Endothelial cell of umbilical vein (primary cell): ENCODE measurements around the gene MTMR11. TPM values are rescaled to one million over a fixed set of nuclear protein-coding genes. Genes with fewer than 3 reads are reported as not detected.
A peak's percentile ranks its signal among the peaks of the same experiment; 100 is the strongest.

ENCODE experiments used
- BruUV-seq: library from RNA; stranded (reverse); fragments of 400-500 nt; replicated peaks from 2 replicates; lab custom pipeline; 2021; lab: Mats Ljungman, UMichigan
- CTCF ChIA-PET: fragments of 300-600, 350-600 bp; sonication (Branson Sonifier 250); formaldehyde crosslinking; loops from one replicate; lab custom pipeline; 2021; ENCODE audit warnings: antibody characterized with exemption, inconsistent platforms; lab: Charles Lee
- POLR2A ChIA-PET: fragments of 300-600, 350-600 bp; sonication (Branson Sonifier 250); formaldehyde crosslinking; loops from one replicate; lab custom pipeline; 2021; ENCODE audit warnings: antibody characterized with exemption, inconsistent platforms; lab: Charles Lee
- DNase-seq: peaks from one replicate; pipeline ENCODE4 v3.0.0-alpha.2; 2011; ENCODE audit warnings: low read depth, low spot score
- FAIRE-seq: peaks from 2 replicates; lab custom pipeline; 2011; peaks lifted over from hg19 to GRCh38; lab: Jason Lieb, UNC
- H2AFZ ChIP-seq: 2 replicates; pipeline ENCODE4 v1.6.0; 2012; ENCODE audit warnings: low read depth, low read length, control low read depth, inconsistent platforms
- H3K27ac ChIP-seq: 2 replicates; pipeline ENCODE4 v1.5.1; 2011; ENCODE audit warnings: low read depth, mild to moderate bottlenecking, control low read depth, low read length, moderate library complexity; ENCODE audit not compliant: insufficient read depth
- H3K27me3 ChIP-seq, 2 experiments: 2 replicates each; pipeline versions ENCODE4 v1.6.0 to v1.6.1; 2011; ENCODE audit warnings: low read length in 2 of 2, mixed read lengths in 1 of 2; ENCODE audit not compliant: control insufficient read depth in 2 of 2, insufficient read depth in 2 of 2
- H3K36me3 ChIP-seq, 2 experiments: 2 replicates in 1 of 2; 3 replicates in 1 of 2; pipeline ENCODE4 v1.5.1; 2011; ENCODE audit warnings: low read length in 2 of 2, mild to moderate bottlenecking in 1 of 2, moderate library complexity in 1 of 2; ENCODE audit not compliant: control insufficient read depth in 2 of 2, insufficient read depth in 2 of 2; ENCODE audit errors: extremely low read depth in 1 of 2
- H3K4me1 ChIP-seq: 3 replicates; pipeline ENCODE4 v1.5.1; 2011; ENCODE audit warnings: mild to moderate bottlenecking, low read length; ENCODE audit not compliant: control insufficient read depth, insufficient read depth; ENCODE audit errors: extremely low read depth
- H3K4me2 ChIP-seq: 2 replicates; pipeline ENCODE4 v1.6.1; 2011; ENCODE audit warnings: low read length, control low read depth, mixed read lengths; ENCODE audit not compliant: insufficient read depth
- H3K4me3 ChIP-seq, 3 experiments: fragments of 200-600 bp in 1 of 3; sonication (generic), shearing (Covaris generic) in 1 of 3; replicated peaks in 1 of 3; 2 replicates each; pipeline ENCODE4 v1.5.1; 2011 to 2016; ENCODE audit warnings: control low read depth in 3 of 3, low read length in 3 of 3, mild to moderate bottlenecking in 2 of 3, inconsistent platforms in 1 of 3, low read depth in 1 of 3, moderate library complexity in 1 of 3; ENCODE audit not compliant: insufficient read depth in 1 of 3
- H3K79me2 ChIP-seq: 2 replicates; pipeline ENCODE4 v1.6.0; 2012; ENCODE audit warnings: low read length, inconsistent platforms; ENCODE audit not compliant: control insufficient read depth, insufficient read depth
- H3K9ac ChIP-seq: replicated peaks from 2 replicates; pipeline ENCODE3; 2011; ENCODE audit warnings: low read length, control low read depth; ENCODE audit not compliant: insufficient read depth; ENCODE audit errors: extremely low read depth
- H3K9me1 ChIP-seq: replicated peaks from 3 replicates; pipeline ENCODE4 v1.6.0; 2011; ENCODE audit warnings: mild to moderate bottlenecking, low read length; ENCODE audit not compliant: control insufficient read depth, insufficient read depth; ENCODE audit errors: extremely low read depth
- H3K9me3 ChIP-seq: replicated peaks from 2 replicates; pipeline ENCODE4 v1.5.1; 2012; ENCODE audit warnings: low read length, inconsistent platforms; ENCODE audit not compliant: control insufficient read depth, insufficient read depth
- H4K20me1 ChIP-seq: replicated peaks from 2 replicates; pipeline ENCODE3; 2011; ENCODE audit warnings: mild to moderate bottlenecking, low read length; ENCODE audit not compliant: control insufficient read depth, insufficient read depth; ENCODE audit errors: extremely low read depth
- EZH2 ChIP-seq: IDR thresholded peaks from 2 replicates; pipeline ENCODE4 v1.6.1; 2012; ENCODE audit warnings: borderline replicate concordance, low read depth, mild to moderate bottlenecking, moderate library complexity, low read length, inconsistent platforms; ENCODE audit not compliant: severe bottlenecking
- FOS ChIP-seq: IDR thresholded peaks from 2 replicates; pipeline ENCODE4 v1.6.1; 2011; ENCODE audit warnings: mild to moderate bottlenecking, low read length, moderate library complexity, borderline replicate concordance; ENCODE audit not compliant: insufficient read depth
- JUN ChIP-seq: IDR thresholded peaks from 2 replicates; pipeline ENCODE4 v1.6.1; 2011; ENCODE audit warnings: borderline replicate concordance, low read depth; ENCODE audit not compliant: insufficient read length, insufficient read depth
- MYC ChIP-seq: IDR thresholded peaks from one replicate; pipeline ENCODE4 v1.6.1; 2011; ENCODE audit warnings: mild to moderate bottlenecking, low read depth, low read length
- POLR2A ChIP-seq: IDR thresholded peaks from 2 replicates; pipeline ENCODE4 v1.6.1; 2012; ENCODE audit warnings: low read depth, mild to moderate bottlenecking, control low read depth, low read length
- POLR2AphosphoS5 ChIP-seq: IDR thresholded peaks from 2 replicates; pipeline ENCODE4 v1.6.1; 2012; ENCODE audit warnings: low read depth, mild to moderate bottlenecking, control low read depth, low read length, moderate library complexity; ENCODE audit not compliant: insufficient read depth
- dilution Hi-C: fragments of 300-500 bp; cut with MboI; formaldehyde crosslinking; loops from one replicate; pipeline ENCODE4 v1.15.0; 2019; ENCODE audit warnings: low sequenced_read_pairs; ENCODE audit not compliant: extremely low pct_ligation_motif_present
- intact Hi-C: fragments of 100-400 bp; cut with micrococcal nuclease; formaldehyde crosslinking; loops from one replicate; pipeline ENCODE4 v1.10.0; 2022
- polyA plus RNA-seq, 4 experiments: library from polyadenylated mRNA; depleted of rRNA in 3 of 4; stranded (reverse) in 3 of 4; unstranded in 1 of 4; fragments of >200 nt; gene quantifications; 2 replicates each; pipeline versions ENCODE4 v1.2.1 to v1.2.3, GENCODE V29; 2011 to 2012; ENCODE audit warnings: missing spikeins in 1 of 4
- total RNA-seq: library from RNA; stranded (reverse); gene quantifications from 2 replicates; pipeline ENCODE4 v1.2.3, GENCODE V29; 2021
- TF ChIP-seq, protein P1 (sequence below), 2 donors: IDR thresholded peaks; 1 replicate in 1 of 2; 2 replicates in 1 of 2; pipeline ENCODE4 v1.5.1; 2011; ENCODE audit warnings: low read length in 2 of 2, mild to moderate bottlenecking in 2 of 2, moderate library complexity in 2 of 2, control low read depth in 1 of 2, inconsistent platforms in 1 of 2, low read depth in 1 of 2; ENCODE audit not compliant: insufficient read depth in 1 of 2; ENCODE audit errors: extremely low read depth in 1 of 2

Gene MTMR11
- total and polyA plus RNA-seq, 2 donors (not counting 3 experiments of a cell fraction or from before 2014, with no cell fraction given), result 7.8 to 14.4 TPM

DNA sequence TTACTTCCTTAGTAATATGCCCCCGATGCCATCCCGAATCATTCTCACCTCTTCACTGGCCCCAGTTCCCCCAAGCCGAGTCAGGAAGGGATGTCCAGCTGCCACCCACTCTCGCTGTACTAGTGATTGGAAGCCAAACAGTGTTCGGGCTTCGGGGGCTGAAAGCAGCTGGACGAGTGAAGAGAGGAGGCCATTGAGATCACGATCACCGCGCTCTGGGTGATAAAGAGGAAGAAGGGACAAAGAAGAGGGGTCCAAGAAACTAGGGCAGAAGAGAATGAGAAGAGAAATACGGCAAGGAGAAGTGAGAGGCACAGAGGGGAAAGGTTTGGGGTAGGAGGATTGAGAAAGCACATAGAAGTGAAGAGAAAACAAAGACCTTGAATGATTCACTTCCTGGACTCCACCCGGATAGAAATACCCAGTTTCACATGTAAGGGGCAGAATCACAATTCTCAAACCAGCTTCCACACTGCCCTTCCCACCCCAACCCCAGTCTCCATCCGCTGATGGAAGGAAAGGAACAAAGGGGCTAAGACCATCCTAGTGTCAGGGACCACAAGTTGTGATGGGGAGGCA lies 5.4 kb downstream of the MTMR11 start:
- dilution Hi-C loops, result no loop called here
- CTCF ChIA-PET, result no interaction called here
- H2AFZ ChIP-seq, result peak overlapping the region; percentile 37

DNA sequence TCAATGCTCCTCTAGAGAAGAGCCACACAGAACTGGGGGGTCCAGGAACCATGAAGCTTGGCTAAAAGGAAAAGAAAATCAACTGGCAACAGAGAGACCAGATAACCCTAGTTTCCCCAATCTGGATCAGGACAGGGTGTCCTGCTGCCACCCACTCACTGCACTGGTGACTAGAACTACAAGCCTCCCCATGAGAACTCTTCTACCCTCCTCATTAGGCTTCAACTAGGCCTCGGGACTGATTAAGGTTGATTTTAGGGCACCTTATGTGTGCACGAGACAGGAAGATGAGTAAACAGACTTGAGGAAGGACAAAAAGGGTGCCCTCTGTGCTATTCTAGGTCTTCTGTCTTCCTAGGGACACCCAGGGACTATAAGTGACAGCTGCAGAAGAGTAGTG lies 6.8 kb downstream of the MTMR11 start:
- dilution Hi-C loops, result no loop called here
- DNase-seq (no peak), FAIRE-seq (no peak)
- H3K9ac ChIP-seq, result no peak overlapping the region
- no peaks in the 10 kb centered on the region for H3K9me1 ChIP-seq
- H3K27me3 ChIP-seq, result no peaks in the 10 kb centered on the region
- no peak overlapping the region for H3K4me3 ChIP-seq
- H3K79me2 ChIP-seq, result peaks cover 24% of the 10 kb centered on the region
- peaks cover 27% of the 10 kb centered on the region for H3K4me1 ChIP-seq
- no peaks in the 10 kb centered on the region for H3K9me3 ChIP-seq
- H2AFZ ChIP-seq, result no peak overlapping the region
- POLR2A ChIA-PET, result interaction anchor here (0.8 to 1.1 kb wide), 2 partner anchors 9 to 42 kb away, joined by 3 to 4 read pairs; a partner anchor contains a TSS
- peaks cover 4 to 12% of the 10 kb centered on the region in 2 experiments for H3K36me3 ChIP-seq
- intact Hi-C loops, result no loop called here
- no peak overlapping the region for H3K4me2 ChIP-seq
- TF ChIP-seq, protein P1, sequence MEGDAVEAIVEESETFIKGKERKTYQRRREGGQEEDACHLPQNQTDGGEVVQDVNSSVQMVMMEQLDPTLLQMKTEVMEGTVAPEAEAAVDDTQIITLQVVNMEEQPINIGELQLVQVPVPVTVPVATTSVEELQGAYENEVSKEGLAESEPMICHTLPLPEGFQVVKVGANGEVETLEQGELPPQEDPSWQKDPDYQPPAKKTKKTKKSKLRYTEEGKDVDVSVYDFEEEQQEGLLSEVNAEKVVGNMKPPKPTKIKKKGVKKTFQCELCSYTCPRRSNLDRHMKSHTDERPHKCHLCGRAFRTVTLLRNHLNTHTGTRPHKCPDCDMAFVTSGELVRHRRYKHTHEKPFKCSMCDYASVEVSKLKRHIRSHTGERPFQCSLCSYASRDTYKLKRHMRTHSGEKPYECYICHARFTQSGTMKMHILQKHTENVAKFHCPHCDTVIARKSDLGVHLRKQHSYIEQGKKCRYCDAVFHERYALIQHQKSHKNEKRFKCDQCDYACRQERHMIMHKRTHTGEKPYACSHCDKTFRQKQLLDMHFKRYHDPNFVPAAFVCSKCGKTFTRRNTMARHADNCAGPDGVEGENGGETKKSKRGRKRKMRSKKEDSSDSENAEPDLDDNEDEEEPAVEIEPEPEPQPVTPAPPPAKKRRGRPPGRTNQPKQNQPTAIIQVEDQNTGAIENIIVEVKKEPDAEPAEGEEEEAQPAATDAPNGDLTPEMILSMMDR (IDR thresholded peaks at IDR 0.05; ENCODE audit: extremely low read depth in 1 of 2, insufficient read depth in 1 of 2, low read depth in 1 of 2, low read length in 2 of 2), result no peak
- TF ChIP-seq POLR2A, result no peak
- no peak for TF ChIP-seq POLR2AphosphoS5
- no peak for TF ChIP-seq EZH2
- BruUV-seq, result no TSS peak
- H3K27ac ChIP-seq, result no peak overlapping the region
- H4K20me1 ChIP-seq, result no peaks in the 10 kb centered on the region
- CTCF ChIA-PET, result no interaction called here

More for the DNA sequence above, 5.4 kb downstream of the MTMR11 start:
- Histone ChIP-seq H4K20me1 (no peaks in the 10 kb centered on the region), H3K27me3 (no peaks in the 10 kb centered on the region), H3K79me2 (peaks cover 10% of the 10 kb centered on the region), H3K9me1 (no peaks in the 10 kb centered on the region), H3K27ac (peak overlapping the region; percentile 36), H3K4me2 (peak overlapping the region; percentile 32), H3K4me1 (peaks cover 27% of the 10 kb centered on the region), H3K9ac (no peak overlapping the region), H3K4me3 (no peak overlapping the region), H3K36me3 (peaks cover 0 to 1% of the 10 kb centered on the region in 2 experiments), H3K9me3 (no peaks in the 10 kb centered on the region)
- intact Hi-C loops, result no loop called here
- POLR2A ChIA-PET, result no interaction called here
- TF ChIP-seq POLR2AphosphoS5 (no peak), JUN (no peak), EZH2 (no peak), MYC (no peak), FOS (peak; percentile 48)
- BruUV-seq, result no TSS peak
- FAIRE-seq (peak; percentile 85), DNase-seq (peak; percentile 14)
